Measurements from ENCODE around the gene ZNF697.
"Not testable (repeated sequence)": the region's sequence is repeated elsewhere in the genome, so short reads cannot be mapped to it uniquely, and the experiment has no call there.

The ZNF697 gene

DNA sequence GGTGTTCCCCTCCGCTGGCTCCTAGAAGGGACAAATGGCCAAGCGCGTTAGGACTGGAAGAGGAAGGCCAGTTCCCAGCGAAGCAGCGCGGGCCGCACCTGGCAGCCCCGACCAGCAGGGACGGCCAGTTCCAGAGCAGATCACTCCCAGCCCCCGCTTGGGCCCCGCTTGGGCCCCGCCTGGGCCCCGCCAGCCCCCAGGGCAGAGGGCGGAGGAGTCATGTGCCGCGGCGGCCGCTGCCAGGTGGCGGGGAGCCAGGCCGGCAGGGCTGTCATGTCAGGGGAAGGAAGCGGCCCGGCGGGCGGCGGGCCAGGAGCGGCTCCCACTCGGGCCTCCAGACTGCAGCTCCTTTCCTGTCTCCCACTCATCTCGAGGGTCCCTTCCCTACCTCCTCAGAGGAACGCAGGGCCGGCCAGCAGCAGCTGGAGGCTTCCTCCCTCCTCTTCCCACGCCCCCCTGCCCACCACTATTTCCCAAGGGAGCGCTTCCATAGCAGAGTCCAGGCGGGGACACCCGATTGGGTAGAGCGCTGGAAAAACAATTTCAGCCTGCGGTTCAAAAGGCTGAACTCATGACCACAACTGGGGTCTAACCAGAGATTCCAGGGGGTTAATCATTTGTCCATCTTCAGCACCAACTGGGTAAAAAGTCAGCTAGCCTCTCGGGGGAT is 16.5 kb downstream of the ZNF697 start:
- DNase-seq = peak; percentile 61 to 89 (median 75)

DNA sequence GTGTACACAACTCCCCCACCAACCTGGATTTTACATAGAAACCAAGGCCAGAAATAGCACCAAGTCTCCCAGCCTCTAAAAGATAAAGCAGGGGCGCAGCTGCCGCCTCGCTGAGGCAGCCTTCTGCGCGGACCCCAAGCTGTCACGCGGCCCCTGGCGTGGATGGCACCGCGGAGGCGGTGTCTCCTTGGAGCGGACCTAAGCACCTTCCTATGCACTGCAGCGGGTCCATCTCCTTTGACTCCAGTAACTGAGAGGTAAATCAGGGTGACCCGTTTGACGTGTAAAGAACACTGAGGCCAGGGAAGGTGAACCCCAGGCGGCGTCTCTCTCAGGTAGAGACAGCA is 17.0 kb downstream of the ZNF697 start:
- no peak for DNase-seq

DNA sequence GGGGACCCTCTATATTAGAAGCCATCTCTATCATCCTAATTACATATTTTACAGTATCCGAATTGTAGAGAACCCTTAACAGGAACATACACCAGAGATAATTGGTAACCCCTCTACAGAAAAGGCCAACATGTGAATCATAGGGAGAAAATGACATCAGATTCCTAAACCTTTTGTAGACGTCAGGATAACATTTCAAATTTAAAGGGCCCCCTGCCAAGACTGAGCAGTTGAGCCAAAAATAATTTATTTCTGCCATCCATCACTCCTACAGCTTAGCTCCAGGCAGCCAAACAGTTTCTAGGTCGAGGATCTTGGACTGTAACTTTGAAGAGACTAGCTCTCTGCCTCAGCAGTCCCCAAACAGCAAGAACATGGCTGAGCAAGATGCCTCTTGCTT is 21.2 kb downstream of the ZNF697 start:
- DNase-seq = no peak

DNA sequence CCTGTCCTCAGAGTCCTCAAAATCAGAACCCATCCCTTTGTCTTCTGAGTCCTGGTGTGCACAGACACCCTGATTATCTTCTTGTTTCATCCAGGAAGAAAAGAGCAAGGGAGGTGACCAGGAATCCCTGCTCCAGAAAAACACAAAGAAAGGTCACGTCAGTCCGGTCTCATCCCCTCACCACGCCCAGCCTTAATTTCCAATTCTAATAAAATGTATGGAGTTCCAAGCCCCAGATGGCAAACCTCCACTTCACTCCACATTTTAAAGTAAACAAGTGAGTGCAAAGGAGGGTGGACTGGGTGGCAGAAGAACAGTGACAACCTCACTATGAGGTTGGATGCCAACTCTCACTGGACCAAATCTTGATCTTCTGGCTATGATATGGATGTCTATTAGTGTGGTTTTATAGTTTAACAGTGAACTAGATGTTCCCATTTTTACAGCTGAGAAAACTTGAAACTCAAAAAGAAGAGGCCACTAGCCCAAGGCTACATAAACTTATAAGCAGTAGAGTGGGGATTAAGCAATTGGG is 22.0 kb downstream of the ZNF697 start:
- DNase-seq = no peak

DNA sequence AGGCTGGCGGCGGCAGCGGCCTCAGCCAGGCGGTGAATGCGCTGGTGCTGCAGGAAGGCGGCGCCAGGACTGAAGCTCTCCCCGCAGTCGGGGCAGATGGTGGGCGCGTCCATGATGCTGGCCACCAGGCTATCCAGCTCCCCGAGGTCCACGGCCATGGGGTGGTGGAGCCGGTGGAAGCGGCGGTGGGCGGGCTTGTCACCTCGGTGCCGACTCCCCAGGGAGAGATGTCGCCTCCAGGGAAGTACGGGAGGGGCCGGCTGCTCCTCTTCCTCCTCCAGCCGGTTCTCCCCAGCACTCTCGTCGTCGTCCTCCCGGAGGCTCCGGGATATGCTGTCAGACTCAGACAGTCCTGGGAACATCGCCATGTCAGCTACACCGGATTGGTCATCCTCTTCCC is 24.4 kb downstream of the ZNF697 start:
- DNase-seq = no peak

DNA sequence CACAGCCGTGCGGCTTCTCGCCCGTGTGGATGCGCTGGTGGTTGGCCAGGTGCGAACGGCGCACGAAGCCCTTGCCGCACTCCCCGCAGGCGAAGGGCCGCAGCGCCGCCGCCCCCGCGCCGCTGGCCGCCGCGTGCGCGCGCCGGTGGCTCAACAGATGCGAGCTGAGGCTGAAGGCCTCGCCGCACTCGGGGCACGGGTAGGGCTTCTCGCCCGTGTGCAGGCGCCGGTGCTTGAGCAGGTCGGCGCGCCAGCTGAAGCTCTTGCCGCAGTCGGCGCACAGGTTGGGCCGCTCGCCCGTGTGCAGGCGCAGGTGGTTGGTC is 24.9 kb downstream of the ZNF697 start:
- DNase-seq = no peak

- no peak for DNase-seq
These were observed 25.5 kb downstream of the ZNF697 start for GRCh38 chr1:119622311-119623192.

- no peak for DNase-seq
These were observed 26.4 kb downstream of the ZNF697 start for GRCh38 chr1:119621705-119622104.

- DNase-seq = no peak
These were observed 30.0 kb downstream of the ZNF697 start for GRCh38 chr1:119617751-119618691.

- peak; percentile 35 to 64 (median 58) for DNase-seq
These were observed 31.3 kb downstream of the ZNF697 start for GRCh38 chr1:119616748-119617147.

DNA sequence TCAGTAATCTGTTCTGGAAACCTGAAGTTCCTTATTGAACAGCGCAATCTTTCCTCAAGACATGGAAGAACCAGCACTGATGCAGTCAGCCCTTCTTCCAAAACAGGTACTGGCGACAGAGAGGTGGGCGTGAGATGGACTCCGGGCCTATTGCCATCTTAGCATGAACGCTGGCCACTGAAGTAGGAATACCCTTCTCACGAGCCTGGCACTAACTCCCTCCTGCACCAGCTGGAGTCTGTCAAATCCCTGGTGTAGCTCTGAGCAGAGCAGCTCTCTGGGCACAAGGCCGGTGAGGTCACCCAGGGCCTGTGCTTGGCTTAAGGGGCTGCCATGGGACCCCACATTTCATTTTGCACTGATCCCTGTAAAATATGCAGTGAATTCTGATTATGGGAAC is 33.0 kb downstream of the ZNF697 start:
- not testable (repeated sequence) for DNase-seq

DNA sequence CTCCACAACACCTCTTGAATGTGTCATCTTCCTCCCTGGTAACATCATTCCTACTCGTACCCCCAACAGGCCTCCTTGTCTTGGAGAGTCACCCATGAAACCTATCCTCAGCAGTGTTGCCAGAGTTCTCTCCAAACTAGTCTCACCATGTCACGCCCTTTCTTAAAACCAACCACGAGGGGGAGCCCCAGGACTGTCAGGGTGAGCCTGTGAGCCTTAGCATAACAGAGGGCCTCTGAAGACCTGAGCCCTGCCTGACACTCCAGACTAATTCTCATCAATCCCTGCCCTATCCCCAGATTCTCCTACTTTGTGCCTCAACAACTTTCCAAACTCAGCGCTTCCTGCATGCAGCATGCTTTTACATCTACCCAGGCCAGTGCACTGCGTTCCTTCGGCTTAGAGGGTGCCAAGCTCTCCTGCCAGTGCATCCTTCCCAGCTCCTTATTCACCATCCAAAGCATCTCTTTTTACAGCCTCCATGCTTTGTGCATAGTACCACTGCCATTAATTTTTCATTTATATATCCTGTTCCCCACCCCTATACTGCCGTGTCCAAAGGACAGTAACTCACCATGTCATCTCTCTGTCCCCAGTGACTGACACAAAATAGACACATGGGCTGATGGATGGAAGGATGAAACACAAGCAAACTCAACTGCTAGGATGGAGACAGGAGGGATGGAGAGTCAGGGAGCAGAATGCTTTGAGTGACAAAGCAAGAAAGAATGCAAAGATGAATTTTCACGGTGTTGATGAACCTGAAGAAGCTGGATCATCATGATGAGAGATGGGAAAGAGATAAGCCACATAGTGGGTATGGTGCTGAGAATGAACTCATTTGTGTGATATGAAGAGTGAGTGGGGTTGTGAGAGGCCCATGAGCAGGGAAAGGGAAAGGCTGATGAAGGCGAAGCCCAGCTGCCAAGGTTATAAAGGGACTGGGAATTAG is 34.0 kb downstream of the ZNF697 start:
- peak; percentile 87 to 93 (median 91) for DNase-seq

GRCh38 chr1:119611701-119612113 is 36.4 kb downstream of the ZNF697 start:
- DNase-seq = peak; percentile 52 to 77 (median 70)

DNA sequence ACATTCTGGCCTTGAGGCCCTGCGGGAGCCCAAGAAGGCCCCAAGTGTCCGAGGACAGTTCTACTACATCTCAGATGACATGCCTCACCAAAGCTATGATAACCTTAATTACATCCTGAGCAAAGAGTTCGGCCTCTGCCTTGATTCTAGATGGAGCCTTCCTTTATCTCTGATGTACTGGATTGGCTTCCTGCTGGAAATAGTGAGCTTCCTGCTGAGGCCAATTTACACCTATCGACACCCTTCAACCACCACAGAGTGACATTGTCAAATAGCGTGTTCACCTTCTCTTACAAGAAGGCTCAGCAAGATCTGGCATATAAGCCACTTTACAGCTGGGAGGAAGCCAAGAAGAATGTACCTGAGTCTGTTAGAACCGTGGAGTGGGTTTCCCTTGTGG is 39.2 kb downstream of the ZNF697 start:
- not testable (repeated sequence) for DNase-seq

GRCh38 chr1:119607087-119607807 is 40.8 kb downstream of the ZNF697 start:
- DNase-seq = peak in 1 of 4 experiments; percentile 18

GRCh38 chr1:119606394-119606793 is 41.7 kb downstream of the ZNF697 start:
- DNase-seq = no peak

DNA sequence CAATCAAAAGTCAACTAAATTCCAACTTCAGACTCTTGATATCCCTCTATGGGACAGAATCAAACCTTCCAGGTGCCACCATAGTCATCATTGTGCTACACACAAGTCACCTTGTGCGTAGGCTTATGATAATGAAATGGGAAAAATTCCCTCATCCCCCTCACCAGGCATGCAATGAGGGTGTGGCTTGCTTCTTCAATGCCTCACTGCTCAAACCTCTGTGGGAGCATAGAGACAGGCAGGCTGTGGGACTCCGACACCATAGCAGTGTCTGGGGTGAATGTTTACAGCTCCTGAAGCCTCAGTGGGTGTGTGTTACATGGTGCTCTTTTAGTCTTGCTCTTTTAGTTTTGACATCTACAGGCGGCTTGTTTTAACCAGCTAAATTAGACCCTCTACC is 42.4 kb downstream of the ZNF697 start:
- no peak for DNase-seq

- DNase-seq = not testable (repeated sequence)
These were observed 43.0 kb downstream of the ZNF697 start for GRCh38 chr1:119605080-119605479.

- DNase-seq = no peak
These were observed 44.4 kb downstream of the ZNF697 start for GRCh38 chr1:119603695-119604094.

DNA sequence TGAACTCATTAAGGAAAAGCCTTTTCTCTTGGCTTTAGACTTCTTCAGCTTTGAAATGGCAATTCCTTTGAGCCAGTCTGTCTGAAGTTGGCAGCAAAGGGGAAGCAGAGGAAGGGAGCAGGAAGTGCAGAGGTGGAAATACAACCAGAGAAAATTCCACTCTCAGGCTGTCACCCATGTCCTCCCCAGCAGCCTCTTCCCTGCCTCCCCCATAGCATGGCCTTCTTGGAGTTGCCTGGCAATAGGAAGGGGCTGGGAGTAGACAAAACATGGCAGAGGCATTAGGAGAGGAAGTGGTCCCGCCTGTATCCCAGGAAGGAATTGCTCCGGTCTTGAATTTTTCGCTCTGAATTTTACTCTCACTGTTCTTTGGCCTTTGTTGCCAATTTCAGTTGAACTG is 44.8 kb downstream of the ZNF697 start:
- peak in 1 of 4 experiments; percentile 17 for DNase-seq

DNA sequence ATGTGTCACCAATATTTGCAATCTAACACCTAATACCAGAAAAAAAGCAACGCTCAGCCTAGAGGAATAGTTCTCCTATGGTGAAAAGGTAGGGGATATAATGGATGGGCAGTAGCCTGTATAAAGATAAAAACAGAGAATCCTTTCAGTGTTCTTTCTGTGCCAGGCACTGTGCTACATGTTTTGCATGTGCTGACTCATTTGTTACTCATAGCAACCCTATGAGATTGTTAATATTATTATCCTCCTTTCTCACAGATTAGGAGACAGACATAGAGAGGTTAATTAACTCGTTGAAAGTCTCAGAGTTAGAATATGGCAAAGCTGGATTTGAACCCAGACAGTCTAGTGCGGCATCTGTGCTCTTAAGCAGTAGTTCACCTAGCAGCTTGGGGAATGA is 45.3 kb downstream of the ZNF697 start:
- DNase-seq = not testable (repeated sequence)
